CD4-positive, alpha-beta memory T cell (primary cell): Measurements from ENCODE around the gene PRRC1. TPM values are rescaled to one million over a fixed set of nuclear protein-coding genes. Genes with fewer than 3 reads are reported as not detected.
A peak's percentile ranks its signal among the peaks of the same experiment; 100 is the strongest.
"Not testable (repeated sequence)": the region's sequence is repeated elsewhere in the genome, so short reads cannot be mapped to it uniquely, and the experiment has no call there.

Experiments used
- CTCF ChIA-PET: fragments of 350-600 bp; sonication (Branson Sonifier 250); formaldehyde crosslinking; loops from one replicate; lab custom pipeline; 2021; ENCODE audit warnings: inconsistent platforms; ENCODE audit not compliant: partially characterized antibody; lab: Charles Lee
- POLR2A ChIA-PET: fragments of 350-600 bp; sonication (Branson Sonifier 250); formaldehyde crosslinking; loops from one replicate; lab custom pipeline; 2021; ENCODE audit not compliant: partially characterized antibody; lab: Charles Lee
- DNase-seq, 5 donors: peaks; one replicate each; pipeline versions ENCODE4 v3.0.0 to v3.0.0-alpha.2; 2020 to 2022; ENCODE audit warnings: mixed read lengths in 1 of 5
- H3K27ac ChIP-seq: one replicate; pipeline ENCODE4 v1.7.0; 2013; ENCODE audit warnings: low read depth, low read length
- H3K27me3 ChIP-seq: 2 replicates; pipeline ENCODE4 v1.7.0; 2013; ENCODE audit warnings: mild to moderate bottlenecking, low read length, moderate library complexity; ENCODE audit not compliant: insufficient read depth
- H3K36me3 ChIP-seq: 2 replicates; pipeline ENCODE4 v1.7.0; 2013; ENCODE audit warnings: mild to moderate bottlenecking, low read length, moderate library complexity; ENCODE audit not compliant: insufficient read depth
- H3K4me1 ChIP-seq: 2 replicates; pipeline ENCODE4 v1.7.0; 2013; ENCODE audit warnings: mild to moderate bottlenecking, low read length, moderate library complexity; ENCODE audit not compliant: insufficient read depth
- H3K4me3 ChIP-seq, 2 donors: one replicate each; pipeline ENCODE4 v1.7.0; 2013; ENCODE audit warnings: low read length in 2 of 2, mild to moderate bottlenecking in 1 of 2
- H3K9me3 ChIP-seq, 2 donors: one replicate each; pipeline ENCODE4 v1.7.0; 2013; ENCODE audit warnings: low read length in 2 of 2, control low read depth in 1 of 2; ENCODE audit not compliant: control insufficient read depth in 1 of 2
- H3K27ac Mint-ChIP-seq, 7 donors: one replicate each; pipeline ENCODE4 v1.8.0; 2020 to 2021; ENCODE audit warnings: mixed read lengths in 7 of 7, mild to moderate bottlenecking in 6 of 7, inconsistent platforms in 3 of 7, moderate library complexity in 3 of 7
- H3K27me3 Mint-ChIP-seq, 2 donors: one replicate each; pipeline ENCODE4 v1.8.0; 2020 to 2021; ENCODE audit warnings: mixed read lengths in 2 of 2
- H3K36me3 Mint-ChIP-seq, 2 donors: one replicate each; pipeline ENCODE4 v1.8.0; 2020 to 2021; ENCODE audit warnings: mixed read lengths in 2 of 2, inconsistent platforms in 1 of 2, mild to moderate bottlenecking in 1 of 2
- H3K4me1 Mint-ChIP-seq, 4 donors: one replicate each; pipeline ENCODE4 v1.8.0; 2020 to 2021; ENCODE audit warnings: mixed read lengths in 4 of 4, mild to moderate bottlenecking in 1 of 4
- H3K4me3 Mint-ChIP-seq, 8 donors: one replicate each; pipeline ENCODE4 v1.8.0; 2020 to 2021; ENCODE audit warnings: mixed read lengths in 8 of 8, mild to moderate bottlenecking in 7 of 8, moderate library complexity in 6 of 8, inconsistent platforms in 3 of 8
- H3K9me3 Mint-ChIP-seq, 8 donors: one replicate each; pipeline ENCODE4 v1.8.0; 2020 to 2021; ENCODE audit warnings: mixed read lengths in 8 of 8, mild to moderate bottlenecking in 5 of 8, inconsistent platforms in 3 of 8, moderate library complexity in 1 of 8
- intact Hi-C: fragments of 100-400 bp; cut with micrococcal nuclease; formaldehyde crosslinking; loops from one replicate; pipeline ENCODE4 v1.15.1; 2023
- polyA plus RNA-seq, 2 donors: library from polyadenylated mRNA; unstranded; fragments of 300-500 nt; fragmentation: Illumina TruSeq; gene quantifications; one replicate each; pipeline ENCODE4 v1.2.3, GENCODE V29; 2021
- total RNA-seq, 2 experiments: library from RNA; stranded (reverse); gene quantifications; one replicate each; pipeline ENCODE4 v1.2.3, GENCODE V29; 2021

The PRRC1 gene
- total and polyA plus RNA-seq, 4 experiments from 2014 or later: 38.7 to 59.9 (median 50.0) TPM

DNA sequence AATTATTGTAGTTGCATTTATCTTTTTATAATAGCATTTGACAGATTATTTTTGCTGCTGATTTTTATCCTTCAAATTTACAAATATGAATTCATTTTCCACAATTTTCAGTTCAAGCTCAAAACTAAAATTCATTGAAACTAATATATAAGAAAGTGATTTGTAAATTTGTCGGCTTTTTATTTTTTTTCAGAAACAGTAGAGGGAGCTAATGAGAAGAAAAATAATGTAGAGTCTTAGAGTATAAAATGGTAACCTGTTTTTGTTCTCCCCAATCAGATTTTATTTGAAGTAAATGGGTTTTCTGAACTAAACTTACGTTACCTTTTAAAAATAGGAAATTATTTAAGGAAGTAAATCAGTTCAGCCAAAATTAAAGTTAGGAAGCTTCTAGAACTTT lies 19.2 kb downstream of the PRRC1 start:
- ChIA-PET CTCF (interaction anchor here (1.2 to 1.3 kb wide), 3 partner anchors 9 to 25 kb away, joined by 3 read pairs; no protein-coding TSS in a partner anchor), POLR2A (interaction anchor here (1.6 kb wide), 1 partner anchor 19 kb away, joined by 4 read pairs; the partner anchor contains the start of gene PRRC1)
- intact Hi-C loops: no loop called here
- H3K36me3 ChIP-seq: peaks cover 32% of the 10 kb centered on the region
- H3K4me3 ChIP-seq: no peak overlapping the region
- Mint-ChIP-seq H3K4me3 (no peak overlapping the region), H3K36me3 (peaks cover 72 to 77% of the 10 kb centered on the region in 2 donors), H3K4me1 (peaks cover 5 to 19% (median 6%) of the 10 kb centered on the region in 4 donors), H3K27ac (no peak overlapping the region), H3K27me3 (no peaks in the 10 kb centered on the region), H3K9me3 (no peaks in the 10 kb centered on the region)
- no peaks in the 10 kb centered on the region for H3K27me3 ChIP-seq
- DNase-seq: peak in 1 of 5 donors; percentile 1
- no peak overlapping the region for H3K27ac ChIP-seq
- H3K4me1 ChIP-seq: no peaks in the 10 kb centered on the region
- H3K9me3 ChIP-seq: no peaks in the 10 kb centered on the region

DNA sequence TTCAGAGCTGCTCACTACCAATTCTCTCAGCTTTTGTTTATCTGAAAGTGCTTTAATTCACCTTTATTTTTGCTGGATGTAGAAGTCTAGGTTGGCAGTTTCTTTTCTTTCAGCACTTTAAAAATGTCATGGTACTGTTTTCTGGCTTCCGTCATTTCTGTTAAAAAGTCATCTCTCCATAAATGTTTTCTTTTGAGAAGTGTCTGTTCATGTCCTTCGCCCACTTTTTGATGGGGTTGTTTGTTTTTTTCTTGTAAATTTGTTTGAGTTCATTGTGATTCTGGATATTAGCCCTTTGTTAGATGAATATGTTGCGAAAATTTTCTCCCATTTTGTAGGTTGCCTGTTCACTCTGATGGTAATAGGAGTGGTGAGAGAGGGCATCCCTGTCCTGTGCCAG lies 23.1 kb downstream of the PRRC1 start:
- H3K27me3 Mint-ChIP-seq, H3K9me3 Mint-ChIP-seq, POLR2A ChIA-PET, CTCF ChIA-PET, H3K9me3 ChIP-seq, H3K27ac ChIP-seq, H3K4me3 ChIP-seq, H3K27ac Mint-ChIP-seq, intact Hi-C loops, H3K4me1 ChIP-seq, H3K4me3 Mint-ChIP-seq, H3K27me3 ChIP-seq, DNase-seq: not testable (repeated sequence)
- H3K36me3 ChIP-seq: peaks cover 13% of the 10 kb centered on the region
- H3K4me1 Mint-ChIP-seq: peaks cover 3 to 18% (median 6%) of the 10 kb centered on the region in 4 donors
- peaks cover 54 to 63% of the 10 kb centered on the region in 2 donors for H3K36me3 Mint-ChIP-seq

DNA sequence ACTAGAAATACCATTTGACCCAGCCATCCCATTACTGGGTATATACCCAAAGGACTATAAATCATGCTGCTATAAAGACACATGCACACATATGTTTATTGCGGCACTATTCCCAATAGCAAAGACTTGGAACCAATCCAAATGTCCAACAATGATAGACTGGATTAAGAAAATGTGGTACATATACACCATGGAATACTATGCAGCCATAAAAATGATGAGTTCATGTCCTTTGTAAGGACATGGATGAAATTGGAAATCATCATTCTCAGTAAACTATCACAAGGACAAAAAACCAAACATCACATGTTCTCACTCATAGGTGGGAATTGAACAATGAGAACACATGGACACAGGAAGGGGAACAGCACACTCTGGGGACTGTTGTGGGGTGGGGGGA lies 27.8 kb downstream of the PRRC1 start:
- H3K9me3 ChIP-seq, H3K27ac ChIP-seq, intact Hi-C loops, H3K27me3 ChIP-seq, H3K9me3 Mint-ChIP-seq, CTCF ChIA-PET, H3K27ac Mint-ChIP-seq, DNase-seq, H3K27me3 Mint-ChIP-seq, POLR2A ChIA-PET, H3K4me1 ChIP-seq, H3K4me3 ChIP-seq, H3K4me3 Mint-ChIP-seq: not testable (repeated sequence)
- Mint-ChIP-seq H3K36me3 (peaks cover 51 to 53% of the 10 kb centered on the region in 2 donors), H3K4me1 (peaks cover 8 to 21% (median 11%) of the 10 kb centered on the region in 4 donors)
- peaks cover 15% of the 10 kb centered on the region for H3K36me3 ChIP-seq

DNA sequence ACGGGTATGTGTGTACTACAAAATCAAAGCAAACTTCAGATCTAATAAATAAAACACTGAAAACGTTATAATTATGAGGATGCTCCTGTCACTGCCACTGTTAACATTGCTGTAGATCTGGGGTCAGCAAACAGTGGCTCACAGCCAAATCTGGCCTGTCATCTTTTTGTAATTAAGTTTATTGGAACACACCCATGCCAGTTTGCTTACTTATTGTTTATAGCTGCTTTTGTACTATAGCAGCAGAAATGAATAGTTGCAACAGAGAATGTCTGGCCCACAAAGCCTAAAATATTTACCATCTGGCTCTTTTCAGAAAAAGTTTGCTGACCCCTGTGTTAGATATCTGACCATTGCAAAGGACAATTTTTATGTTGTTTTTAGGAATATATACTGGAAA lies 32.1 kb downstream of the PRRC1 start:
- Histone ChIP-seq H3K4me1 (no peaks in the 10 kb centered on the region), H3K4me3 (no peak overlapping the region), H3K36me3 (peaks cover 40% of the 10 kb centered on the region), H3K9me3 (no peaks in the 10 kb centered on the region), H3K27ac (no peak overlapping the region), H3K27me3 (no peaks in the 10 kb centered on the region)
- H3K9me3 Mint-ChIP-seq: peaks cover 0 to 2% (median 0%) of the 10 kb centered on the region in 8 donors
- DNase-seq: no peak
- H3K4me1 Mint-ChIP-seq: peaks cover 7 to 11% (median 9%) of the 10 kb centered on the region in 4 donors
- no peaks in the 10 kb centered on the region for H3K27me3 Mint-ChIP-seq
- POLR2A ChIA-PET: no interaction called here
- intact Hi-C loops: no loop called here
- peaks cover 55 to 69% of the 10 kb centered on the region in 2 donors for H3K36me3 Mint-ChIP-seq
- CTCF ChIA-PET: interaction anchor here (3.4 kb wide), 1 partner anchor 14 kb away, joined by 17 read pairs; no protein-coding TSS in a partner anchor
- H3K4me3 Mint-ChIP-seq: no peak overlapping the region
- H3K27ac Mint-ChIP-seq: no peak overlapping the region

GRCh38 chr5:127550652-127551409 lies 33.4 kb downstream of the PRRC1 start:
- Mint-ChIP-seq H3K27ac (peak overlapping the region in 1 of 7 donors; percentile 36), H3K4me3 (no peak overlapping the region), H3K27me3 (no peaks in the 10 kb centered on the region), H3K36me3 (peaks cover 51 to 66% of the 10 kb centered on the region in 2 donors), H3K4me1 (peaks cover 6 to 8% (median 7%) of the 10 kb centered on the region in 4 donors), H3K9me3 (peaks cover 0 to 2% (median 0%) of the 10 kb centered on the region in 8 donors)
- H3K4me1 ChIP-seq: no peaks in the 10 kb centered on the region
- no peak overlapping the region for H3K4me3 ChIP-seq
- H3K9me3 ChIP-seq: no peaks in the 10 kb centered on the region
- intact Hi-C loops: no loop called here
- CTCF ChIA-PET: interaction anchor here (3.4 kb wide), 1 partner anchor 13 kb away, joined by 17 read pairs; no protein-coding TSS in a partner anchor
- H3K27me3 ChIP-seq: no peaks in the 10 kb centered on the region
- POLR2A ChIA-PET: no interaction called here
- H3K36me3 ChIP-seq: peaks cover 40% of the 10 kb centered on the region
- no peak overlapping the region for H3K27ac ChIP-seq
- no peak for DNase-seq

GRCh38 chr5:127551410-127552041 lies 34.1 kb downstream of the PRRC1 start:
- Mint-ChIP-seq H3K9me3 (no peaks in the 10 kb centered on the region), H3K4me3 (no peak overlapping the region), H3K4me1 (peaks cover 0 to 2% (median 1%) of the 10 kb centered on the region in 4 donors), H3K27me3 (no peaks in the 10 kb centered on the region), H3K36me3 (peaks cover 45 to 59% of the 10 kb centered on the region in 2 donors), H3K27ac (peak overlapping the region in 1 of 7 donors; percentile 65)
- Histone ChIP-seq H3K4me1 (no peaks in the 10 kb centered on the region), H3K36me3 (peaks cover 40% of the 10 kb centered on the region), H3K27me3 (no peaks in the 10 kb centered on the region), H3K4me3 (no peak overlapping the region), H3K9me3 (no peaks in the 10 kb centered on the region), H3K27ac (no peak overlapping the region)
- intact Hi-C loops: no loop called here
- ChIA-PET POLR2A (no interaction called here), CTCF (interaction anchor here (0.6 to 3.4 kb wide), 2 partner anchors 12 to 852 kb away, joined by 3 to 17 read pairs; no protein-coding TSS in a partner anchor)
- no peak for DNase-seq

DNA sequence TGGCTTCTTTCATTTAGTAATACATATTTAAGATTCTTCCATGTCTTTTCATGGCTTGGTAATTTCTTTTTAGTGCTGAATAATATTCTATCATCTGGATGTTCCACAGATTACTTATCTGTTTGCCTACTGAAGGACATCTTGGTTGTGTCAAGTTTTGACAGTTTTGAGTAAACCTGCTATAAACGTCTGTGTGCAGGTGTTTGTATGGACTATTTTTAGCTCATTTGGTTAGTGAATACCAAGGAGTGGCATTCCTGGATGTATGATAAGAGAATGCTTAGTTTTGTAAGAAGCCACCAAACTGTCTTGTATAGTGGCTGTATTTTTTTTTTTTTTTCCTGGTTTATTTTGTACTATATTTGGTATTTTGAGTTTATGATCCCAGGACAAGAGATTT lies 38.4 kb downstream of the PRRC1 start:
- H3K9me3 ChIP-seq: no peaks in the 10 kb centered on the region
- no peak overlapping the region for H3K27ac ChIP-seq
- Mint-ChIP-seq H3K4me1 (peaks cover 0 to 1% (median 0%) of the 10 kb centered on the region in 4 donors), H3K9me3 (no peaks in the 10 kb centered on the region), H3K27ac (no peak overlapping the region), H3K4me3 (no peak overlapping the region), H3K27me3 (no peaks in the 10 kb centered on the region), H3K36me3 (peaks cover 27 to 31% of the 10 kb centered on the region in 2 donors)
- H3K4me1 ChIP-seq: no peaks in the 10 kb centered on the region
- no peak for DNase-seq
- intact Hi-C loops: no loop called here
- peaks cover 24% of the 10 kb centered on the region for H3K36me3 ChIP-seq
- no peak overlapping the region for H3K4me3 ChIP-seq
- H3K27me3 ChIP-seq: no peaks in the 10 kb centered on the region
- POLR2A ChIA-PET: no interaction called here
- CTCF ChIA-PET: no interaction called here
